H54 (cell line): ENCODE data around the gene CT47A7.
"Not testable (repeated sequence)": the region's sequence is repeated elsewhere in the genome, so short reads cannot be mapped to it uniquely, and the experiment has no call there.

Experiments used
- DNase-seq: peaks from one replicate; pipeline ENCODE4 v3.0.0; 2011; ENCODE audit warnings: low spot score, mixed read lengths; ENCODE audit not compliant: insufficient read length
- FAIRE-seq: peaks from 3 replicates; lab custom pipeline; 2011; peaks lifted over from hg19 to GRCh38; lab: Jason Lieb, UNC
- POLR2A ChIP-seq: IDR thresholded peaks from 2 replicates; pipeline ENCODE4 v1.6.1; 2011; ENCODE audit warnings: low read depth, mild to moderate bottlenecking, low read length

The CT47A7 gene

DNA sequence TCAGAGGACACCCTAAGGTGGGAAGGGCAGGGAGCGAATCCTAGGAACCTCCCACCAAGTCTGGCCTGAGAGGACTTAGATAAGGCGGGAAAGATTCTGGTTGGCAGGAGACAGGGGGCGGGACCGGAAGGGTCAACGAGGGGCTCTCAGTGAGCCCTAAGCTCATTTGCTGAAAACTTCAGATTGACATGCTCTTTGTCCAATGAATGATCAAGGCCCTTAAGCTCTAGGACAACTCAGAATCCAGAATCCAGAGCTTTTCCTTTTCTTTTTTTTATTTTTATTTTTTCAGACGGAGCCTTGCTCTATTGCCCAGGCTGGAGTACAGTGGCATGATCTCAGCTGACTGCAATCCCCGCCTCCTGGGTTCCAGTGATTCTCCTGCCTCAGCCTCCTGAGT is at the start of gene CT47A7:
CT47A7 (minus strand) TSS at position 101 of the 400 bp plus-strand sequence. CDS start 255 bp downstream, outside the sequence.
- DNase-seq, FAIRE-seq: not testable (repeated sequence)

DNA sequence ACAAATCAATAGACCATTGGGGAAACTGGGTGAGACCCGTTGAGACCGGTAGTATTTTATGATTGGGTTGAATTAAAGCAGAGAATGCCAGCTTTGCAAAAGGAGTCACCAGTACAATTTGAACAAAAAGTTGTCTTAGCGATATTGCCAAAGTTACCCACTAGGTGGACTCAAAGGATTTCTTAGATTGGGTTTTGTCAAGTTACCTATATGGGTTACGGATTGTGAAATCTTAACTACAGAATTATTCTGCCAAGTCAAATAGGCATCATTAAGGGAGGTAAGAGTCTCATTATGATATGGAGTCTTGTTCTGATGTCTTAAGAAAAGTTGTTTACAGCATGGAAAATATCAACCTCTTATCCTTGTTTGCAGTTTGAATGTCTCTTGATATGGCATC is 44.2 kb upstream of the CT47A7 start:
- TF ChIP-seq POLR2A: no peak
- FAIRE-seq: no peak
- peak; percentile 3 for DNase-seq

GRCh38 chrX:120999413-120999812 is 43.0 kb upstream of the CT47A7 start:
- DNase-seq (no peak), FAIRE-seq (no peak)
- no peak for TF ChIP-seq POLR2A

GRCh38 chrX:120985660-120986059 is 29.3 kb upstream of the CT47A7 start, which contains the start of gene CT47A1:
TSS of gene CT47A1 (minus strand) at chrX:120985760. CDS start at chrX:120985529, 231 bp downstream.
- FAIRE-seq, DNase-seq: not testable (repeated sequence)
